HG03469 (cell line): Measurements from ENCODE around the gene SMAD4.
"Not testable (repeated sequence)": the region's sequence is repeated elsewhere in the genome, so short reads cannot be mapped to it uniquely, and the experiment has no call there.

Source experiments
- ATAC-seq: cut with Tn5 transposase; IDR thresholded peaks from one replicate; pipeline ENCODE4 v1.9.1; 2021; ENCODE audit warnings: mild to moderate bottlenecking, moderate library complexity, moderate number of reproducible peaks; ENCODE audit not compliant: unreplicated experiment

SMAD4 gene

DNA sequence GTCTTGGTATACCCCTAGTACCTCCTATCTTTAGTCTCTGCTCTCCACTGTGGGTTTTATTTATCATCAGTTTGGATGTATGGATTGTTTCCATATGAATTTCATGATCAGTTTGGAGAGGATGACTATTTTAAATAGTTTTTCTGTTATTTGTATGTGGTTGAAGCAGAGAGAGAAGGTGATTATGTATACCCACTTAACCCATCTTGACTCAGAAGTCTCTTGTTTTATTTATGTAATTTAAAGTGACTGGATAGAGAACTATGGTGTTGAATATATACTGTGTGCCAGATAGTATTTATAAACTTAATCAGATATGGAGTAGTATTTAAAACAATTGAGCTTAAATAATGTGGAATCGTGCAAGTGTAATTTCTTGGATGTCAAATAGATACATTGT lies 39.9 kb downstream of the SMAD4 start:
- ATAC-seq: no peak

DNA sequence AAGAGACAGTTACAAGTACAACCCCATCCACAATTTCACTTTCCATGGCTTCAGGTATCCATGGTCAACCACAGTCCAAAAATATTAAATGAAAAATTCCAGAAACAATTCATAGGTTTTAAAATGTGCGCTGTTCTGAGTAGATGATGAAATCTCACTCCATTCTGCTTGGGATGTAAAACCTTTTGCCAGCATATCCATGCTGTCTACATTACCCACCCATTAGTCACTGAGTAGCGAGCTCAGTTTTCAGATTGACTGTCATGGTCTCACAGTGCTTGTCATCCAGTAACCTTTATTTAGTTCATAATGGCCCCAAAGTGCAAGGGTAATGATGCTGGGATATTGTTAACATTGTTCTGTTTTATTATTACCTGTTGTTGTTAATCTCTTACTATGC lies 40.5 kb downstream of the SMAD4 start:
- no peak for ATAC-seq

DNA sequence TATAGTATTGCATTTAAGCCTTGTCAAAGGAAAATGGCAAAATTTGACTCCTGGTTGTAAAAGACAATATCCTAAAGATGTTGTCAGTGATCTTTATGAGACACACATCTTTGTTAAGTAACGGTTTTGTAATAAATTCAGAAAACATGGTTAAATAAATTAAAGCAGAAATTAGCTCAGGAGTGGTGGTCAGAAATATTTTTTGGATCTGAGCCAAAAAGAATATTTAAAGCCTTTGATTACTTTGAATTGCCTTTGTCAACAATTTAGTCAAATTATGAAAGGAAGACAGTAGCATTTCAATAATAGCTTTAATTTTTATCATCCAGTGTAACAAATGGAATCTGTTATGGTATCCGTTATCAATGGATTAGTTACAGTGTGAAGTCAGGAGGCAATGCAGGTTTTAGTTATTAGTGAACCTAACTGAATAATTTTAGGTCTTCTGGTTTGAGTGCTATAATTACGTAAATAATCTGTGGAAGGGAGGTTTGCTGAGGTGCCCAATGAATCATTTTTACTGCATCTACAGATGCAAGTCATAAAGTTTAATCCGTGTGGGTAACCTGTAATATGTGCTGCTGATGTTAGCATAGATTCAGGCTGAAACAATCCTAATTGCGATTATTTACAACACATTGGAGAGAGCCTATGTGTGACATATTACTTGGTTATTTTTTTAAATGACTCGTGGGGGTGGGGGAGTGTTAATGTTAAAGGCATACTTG lies 42.7 kb downstream of the SMAD4 start:
- no peak for ATAC-seq

DNA sequence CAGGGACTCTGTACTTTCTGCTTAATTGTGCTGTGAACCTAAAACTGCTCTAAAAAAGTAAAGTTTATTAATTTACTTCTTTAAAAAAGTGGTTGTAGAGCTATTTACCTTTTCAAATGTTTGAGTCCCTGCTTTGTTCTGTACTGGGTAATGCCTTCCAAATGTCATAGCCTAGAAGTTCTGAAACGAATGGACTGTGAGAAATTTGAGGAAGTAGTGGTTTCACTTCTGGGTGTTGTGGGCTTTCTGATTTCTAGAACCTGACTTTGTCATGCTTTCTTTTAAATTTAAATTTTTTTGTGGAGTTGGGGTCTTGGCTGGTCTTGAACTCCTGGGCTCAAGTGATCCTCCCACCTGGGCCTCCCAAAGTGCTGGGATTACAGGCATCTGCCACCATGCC lies 44.6 kb downstream of the SMAD4 start:
- ATAC-seq: peak; percentile 72

DNA sequence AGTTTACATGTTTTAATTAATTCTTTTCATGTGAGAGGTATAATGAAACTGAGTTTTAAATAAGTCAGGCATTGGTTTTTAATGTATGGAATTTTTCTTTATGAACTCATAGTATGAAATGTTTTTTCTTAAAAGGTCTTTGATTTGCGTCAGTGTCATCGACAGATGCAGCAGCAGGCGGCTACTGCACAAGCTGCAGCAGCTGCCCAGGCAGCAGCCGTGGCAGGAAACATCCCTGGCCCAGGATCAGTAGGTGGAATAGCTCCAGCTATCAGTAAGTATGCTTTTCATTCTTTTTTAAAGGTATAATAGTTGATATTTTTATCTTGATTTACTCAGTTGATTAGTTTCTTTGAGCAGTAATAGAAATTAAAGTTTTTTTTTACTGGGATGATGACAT lies 46.5 kb downstream of the SMAD4 start:
- no peak for ATAC-seq

DNA sequence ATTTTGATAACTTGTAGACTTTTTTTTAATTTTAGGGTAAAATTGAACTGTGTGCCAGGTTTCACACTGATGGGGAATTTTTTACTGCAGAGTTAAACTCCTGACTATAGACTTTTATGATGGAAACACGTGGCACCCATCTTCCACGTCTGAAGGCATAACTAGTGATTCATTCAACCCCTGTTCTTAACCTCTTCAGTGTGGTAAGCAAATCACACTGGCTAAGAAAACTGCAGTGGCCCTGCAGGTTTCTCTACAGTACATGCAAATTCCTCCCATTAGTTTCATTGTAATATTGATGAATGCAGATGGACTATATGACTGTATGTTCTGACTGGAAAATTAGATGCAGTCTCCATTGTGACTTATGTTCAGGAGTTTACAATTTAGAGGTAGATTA lies 47.2 kb downstream of the SMAD4 start:
- ATAC-seq: peak; percentile 82

DNA sequence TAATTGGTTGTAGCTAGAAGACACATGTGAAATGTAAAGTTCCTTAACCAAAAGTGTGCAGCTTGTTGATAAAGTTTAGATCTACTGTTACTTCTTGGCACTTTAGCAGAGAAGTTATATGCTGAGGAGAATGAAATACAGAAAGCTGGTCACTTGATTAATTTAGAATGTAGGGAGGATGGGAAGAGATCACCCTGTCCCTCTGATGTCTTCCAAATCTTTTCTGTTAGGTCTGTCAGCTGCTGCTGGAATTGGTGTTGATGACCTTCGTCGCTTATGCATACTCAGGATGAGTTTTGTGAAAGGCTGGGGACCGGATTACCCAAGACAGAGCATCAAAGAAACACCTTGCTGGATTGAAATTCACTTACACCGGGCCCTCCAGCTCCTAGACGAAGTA lies 48.0 kb downstream of the SMAD4 start:
- ATAC-seq: no peak

DNA sequence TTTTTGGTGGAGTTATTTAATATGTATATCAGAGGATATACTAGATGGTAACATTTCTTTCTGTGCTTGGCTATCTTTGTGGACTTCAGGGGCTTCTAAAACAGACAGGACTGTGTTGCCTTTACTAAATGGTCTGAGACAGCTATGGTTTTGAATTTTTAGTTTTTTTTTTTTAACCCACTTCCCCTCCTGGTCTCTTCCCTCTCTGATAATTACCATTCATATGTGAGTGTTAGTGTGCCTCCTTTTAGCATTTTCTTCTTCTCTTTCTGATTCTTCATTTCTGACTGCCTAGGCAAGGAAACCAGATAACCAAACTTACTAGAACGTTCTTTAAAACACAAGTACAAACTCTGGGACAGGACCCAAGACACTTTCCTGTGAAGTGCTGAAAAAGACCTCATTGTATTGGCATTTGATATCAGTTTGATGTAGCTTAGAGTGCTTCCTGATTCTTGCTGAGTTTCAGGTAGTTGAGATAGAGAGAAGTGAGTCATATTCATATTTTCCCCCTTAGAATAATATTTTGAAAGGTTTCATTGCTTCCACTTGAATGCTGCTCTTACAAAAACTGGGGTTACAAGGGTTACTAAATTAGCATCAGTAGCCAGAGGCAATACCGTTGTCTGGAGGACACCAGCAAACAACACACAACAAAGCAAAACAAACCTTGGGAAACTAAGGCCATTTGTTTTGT lies 52.7 kb downstream of the SMAD4 start:
- peak; percentile 62 for ATAC-seq

DNA sequence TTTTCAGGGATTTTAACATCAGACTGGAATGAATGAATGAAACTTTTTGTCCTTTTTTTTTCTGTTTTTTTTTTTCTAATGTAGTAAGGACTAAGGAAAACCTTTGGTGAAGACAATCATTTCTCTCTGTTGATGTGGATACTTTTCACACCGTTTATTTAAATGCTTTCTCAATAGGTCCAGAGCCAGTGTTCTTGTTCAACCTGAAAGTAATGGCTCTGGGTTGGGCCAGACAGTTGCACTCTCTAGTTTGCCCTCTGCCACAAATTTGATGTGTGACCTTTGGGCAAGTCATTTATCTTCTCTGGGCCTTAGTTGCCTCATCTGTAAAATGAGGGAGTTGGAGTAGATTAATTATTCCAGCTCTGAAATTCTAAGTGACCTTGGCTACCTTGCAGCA lies 53.4 kb downstream of the SMAD4 start:
- ATAC-seq: no peak

DNA sequence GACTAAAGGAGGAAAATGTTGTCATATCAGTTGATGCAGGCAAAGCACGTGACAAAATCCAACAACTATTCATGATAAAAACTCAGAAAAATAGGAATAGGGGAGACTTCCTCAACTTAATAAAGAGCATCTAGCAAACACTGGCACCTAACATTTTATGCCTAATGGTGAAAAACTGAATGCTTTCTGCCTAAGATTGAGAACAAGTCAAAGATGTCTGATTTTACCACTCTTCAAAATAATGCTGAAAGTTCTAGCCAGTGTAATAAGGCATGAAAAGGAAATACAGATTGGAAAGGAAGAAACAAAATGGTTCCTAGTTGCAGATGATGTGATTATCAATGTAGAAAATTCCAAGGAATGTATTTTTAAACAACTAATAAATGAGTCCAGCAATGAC lies 58.4 kb downstream of the SMAD4 start:
- no peak for ATAC-seq

DNA sequence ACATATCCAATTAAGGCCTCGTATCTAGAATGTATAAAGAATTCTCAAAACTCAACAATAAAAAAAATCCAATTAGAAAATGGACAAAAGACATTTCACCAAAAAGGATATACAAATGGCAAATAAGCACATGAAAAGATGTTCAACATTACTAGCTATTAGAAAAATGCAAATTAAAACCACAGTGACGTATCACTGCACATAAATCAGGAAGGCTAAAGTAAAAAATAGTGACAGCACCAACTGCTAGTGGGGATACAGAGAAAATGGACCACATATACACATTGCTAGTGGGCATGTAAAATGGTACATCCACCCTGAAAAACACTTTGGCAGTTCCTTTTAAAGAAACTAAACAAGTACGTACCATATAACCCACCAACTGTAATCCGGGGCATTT lies 59.7 kb downstream of the SMAD4 start:
- no peak for ATAC-seq

DNA sequence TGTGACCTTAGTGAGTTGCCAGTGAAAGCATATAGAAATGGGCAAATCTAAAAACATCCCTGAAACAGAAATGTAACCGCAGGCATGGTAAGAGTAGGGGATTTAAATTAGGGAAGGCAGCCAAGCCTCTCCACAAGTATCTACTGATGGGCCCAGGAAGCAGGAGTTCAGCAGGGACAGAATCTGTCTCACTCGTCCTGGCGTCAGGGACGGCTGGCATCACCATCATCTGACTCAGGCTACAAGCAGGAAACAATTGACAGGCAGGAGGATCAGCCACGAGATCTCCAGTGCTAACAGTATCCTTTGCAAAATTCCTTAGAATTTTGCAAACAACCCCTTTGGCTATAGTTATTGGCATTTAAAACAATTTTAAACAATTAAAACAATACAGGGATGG lies 61.3 kb downstream of the SMAD4 start:
- ATAC-seq: no peak

DNA sequence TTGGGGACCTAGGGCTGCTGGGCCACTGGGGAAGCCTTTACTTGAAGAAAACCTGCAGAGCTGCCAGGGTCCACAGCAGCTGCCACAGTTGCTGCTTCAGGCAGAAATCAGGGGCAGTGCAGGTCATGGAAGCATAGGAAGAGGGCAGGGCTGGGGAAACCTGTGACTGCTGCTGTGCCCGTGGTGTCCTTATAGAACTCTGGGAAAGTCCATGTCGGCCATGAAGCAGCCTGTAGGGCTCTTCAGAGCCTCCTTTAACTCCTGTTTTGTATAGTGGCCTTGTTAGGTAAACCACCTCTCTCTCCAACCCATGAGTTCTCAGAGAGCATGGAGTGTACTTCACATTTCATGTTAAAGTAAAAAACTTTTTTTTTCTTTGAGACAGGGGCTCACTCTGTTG lies 62.1 kb downstream of the SMAD4 start:
- ATAC-seq: no peak

DNA sequence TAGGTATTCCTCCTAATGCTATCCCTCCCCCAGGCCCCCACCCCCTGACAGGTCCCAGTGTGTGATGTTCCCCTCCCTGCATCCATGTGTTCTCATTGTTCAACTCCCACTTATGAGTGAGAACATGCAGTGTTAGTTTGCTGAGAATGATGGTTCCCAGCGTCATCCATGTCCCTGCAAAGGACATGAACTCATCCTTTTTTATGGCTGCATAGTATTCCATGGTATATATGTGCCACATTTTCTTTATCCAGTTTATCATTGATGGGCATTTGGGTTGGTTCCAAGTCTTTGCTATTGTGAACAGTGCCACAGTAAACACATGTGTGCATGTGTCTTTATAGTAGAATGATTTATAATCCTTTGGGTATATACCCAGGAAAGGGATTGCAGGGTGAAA lies 63.0 kb downstream of the SMAD4 start:
- not testable (repeated sequence) for ATAC-seq

DNA sequence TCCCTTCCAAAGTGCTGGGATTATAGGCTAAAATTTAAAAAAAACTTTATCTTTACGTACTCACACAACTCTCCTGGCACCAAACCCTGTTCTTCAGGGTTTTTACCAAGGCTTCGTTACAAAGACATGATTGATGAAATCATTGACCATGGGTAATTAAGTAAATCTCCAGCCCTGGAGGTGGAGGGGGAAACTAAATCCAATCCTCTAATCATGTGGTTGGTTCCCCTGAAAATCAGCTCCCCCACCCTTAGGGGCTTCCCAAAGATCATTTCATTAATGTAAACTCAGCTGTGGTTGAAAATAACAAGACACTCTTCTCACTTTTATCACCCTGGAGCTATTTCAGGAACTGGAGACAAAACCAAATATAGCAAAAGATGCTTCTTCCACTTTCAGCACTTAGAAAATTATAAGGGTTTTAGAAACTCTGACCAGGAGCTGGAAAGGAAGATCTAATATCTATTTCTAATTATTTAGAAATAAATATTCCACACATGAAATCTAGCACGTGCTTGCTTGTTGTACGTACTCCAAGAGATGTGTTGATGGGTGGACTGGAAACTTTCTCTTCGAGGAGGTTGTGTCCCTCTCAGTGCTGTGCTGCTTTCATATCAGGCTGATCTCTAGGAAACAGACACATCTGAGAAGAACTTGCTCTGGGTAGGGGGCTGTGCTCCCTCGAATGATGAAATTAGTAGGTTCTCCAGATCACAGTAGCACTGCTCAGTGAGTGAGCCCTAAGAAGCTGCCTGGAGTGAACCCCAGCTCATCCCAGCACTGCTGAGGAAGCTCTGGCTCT lies 67.2 kb downstream of the SMAD4 start:
- no peak for ATAC-seq

DNA sequence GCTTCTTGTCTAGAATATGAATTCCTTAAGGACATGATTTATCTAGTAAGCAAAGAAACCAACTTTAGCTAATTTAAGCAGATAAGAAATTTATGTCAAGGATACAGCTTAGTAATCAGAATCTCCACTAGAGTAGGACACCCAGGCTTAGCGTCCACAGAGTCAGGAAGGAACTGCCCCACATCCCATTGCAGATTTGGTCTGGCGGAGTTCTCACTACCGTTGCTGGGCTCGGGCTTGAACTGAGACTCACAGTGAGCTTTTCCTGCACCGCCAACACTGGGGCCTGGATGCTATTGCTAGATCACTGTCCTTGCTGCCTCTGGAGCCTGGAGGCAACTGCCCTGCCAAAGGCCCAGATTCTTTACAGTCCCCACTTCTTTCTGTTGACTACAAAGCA lies 68.1 kb downstream of the SMAD4 start:
- ATAC-seq: no peak

DNA sequence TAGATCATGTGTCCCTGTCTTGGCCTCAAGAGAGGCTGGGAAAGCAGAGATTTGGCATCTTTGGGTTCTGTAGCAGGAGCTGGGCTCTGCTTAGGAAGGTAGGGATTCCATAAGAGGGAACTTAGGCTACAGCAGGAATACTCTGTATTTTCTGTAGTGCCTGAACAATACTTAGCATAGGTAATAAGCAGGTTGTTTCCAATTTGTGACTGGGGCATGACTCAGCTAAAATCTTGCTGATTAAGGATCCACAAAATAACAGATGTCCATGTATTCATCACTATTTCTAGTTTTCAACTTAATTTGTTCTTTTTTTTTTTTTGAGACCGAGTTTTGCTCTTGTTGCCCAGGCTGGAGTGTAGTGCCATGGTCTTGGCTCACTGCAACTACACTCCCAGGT lies 68.5 kb downstream of the SMAD4 start:
- no peak for ATAC-seq

DNA sequence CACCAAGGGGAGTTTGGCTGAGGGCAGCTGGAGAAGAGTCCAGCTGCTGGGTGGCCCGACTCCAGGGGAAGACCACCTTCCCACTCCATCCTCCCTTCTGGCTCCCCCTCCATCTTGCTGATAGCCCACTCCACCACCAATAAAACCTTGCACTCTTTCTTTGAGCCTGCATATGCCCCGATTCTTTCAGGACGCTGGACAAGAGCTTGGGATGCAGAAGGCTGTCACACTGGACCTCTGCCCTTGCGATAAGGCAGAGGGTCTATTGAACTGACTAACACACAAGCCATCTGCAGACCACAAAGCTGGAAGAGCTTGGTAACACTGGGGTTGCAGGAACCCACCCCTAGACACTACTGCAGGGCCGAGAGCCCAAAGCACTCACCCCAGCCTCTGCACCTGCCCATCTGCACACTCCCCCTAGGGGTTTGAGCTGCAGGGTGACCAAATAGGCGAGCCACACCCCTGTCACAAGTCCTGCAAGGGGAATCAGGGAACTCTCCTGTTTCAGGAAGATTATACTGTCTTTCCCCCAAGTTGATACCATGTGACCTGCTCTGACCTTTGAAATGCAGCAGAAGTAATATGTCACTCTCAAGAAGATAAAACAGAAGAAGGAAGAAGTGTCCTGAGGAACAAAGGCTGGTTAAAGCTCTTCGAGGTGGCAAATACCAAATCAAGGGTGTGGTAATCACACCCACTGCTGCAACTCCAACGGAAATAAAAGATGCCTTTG lies 70.5 kb downstream of the SMAD4 start:
- ATAC-seq: no peak

DNA sequence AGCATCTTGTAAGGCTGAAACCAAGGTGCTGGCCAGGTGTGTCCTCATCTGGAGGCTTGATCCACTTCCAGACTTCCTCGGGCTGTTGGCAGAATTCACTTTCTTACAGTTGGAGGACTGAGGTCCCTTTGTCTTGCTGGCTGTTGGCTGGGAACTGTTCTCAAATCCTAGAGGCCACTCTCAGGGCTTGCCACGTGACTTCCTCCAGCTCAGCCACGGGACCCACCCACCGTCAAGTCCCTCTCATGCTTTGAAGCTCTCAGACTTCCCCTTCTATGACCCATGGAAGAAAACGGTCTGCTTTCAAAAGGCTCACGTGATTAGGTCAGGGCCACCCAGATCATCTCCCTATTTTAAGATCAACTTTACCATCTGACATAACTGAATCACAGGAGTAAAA lies 77.1 kb downstream of the SMAD4 start:
- no peak for ATAC-seq

DNA sequence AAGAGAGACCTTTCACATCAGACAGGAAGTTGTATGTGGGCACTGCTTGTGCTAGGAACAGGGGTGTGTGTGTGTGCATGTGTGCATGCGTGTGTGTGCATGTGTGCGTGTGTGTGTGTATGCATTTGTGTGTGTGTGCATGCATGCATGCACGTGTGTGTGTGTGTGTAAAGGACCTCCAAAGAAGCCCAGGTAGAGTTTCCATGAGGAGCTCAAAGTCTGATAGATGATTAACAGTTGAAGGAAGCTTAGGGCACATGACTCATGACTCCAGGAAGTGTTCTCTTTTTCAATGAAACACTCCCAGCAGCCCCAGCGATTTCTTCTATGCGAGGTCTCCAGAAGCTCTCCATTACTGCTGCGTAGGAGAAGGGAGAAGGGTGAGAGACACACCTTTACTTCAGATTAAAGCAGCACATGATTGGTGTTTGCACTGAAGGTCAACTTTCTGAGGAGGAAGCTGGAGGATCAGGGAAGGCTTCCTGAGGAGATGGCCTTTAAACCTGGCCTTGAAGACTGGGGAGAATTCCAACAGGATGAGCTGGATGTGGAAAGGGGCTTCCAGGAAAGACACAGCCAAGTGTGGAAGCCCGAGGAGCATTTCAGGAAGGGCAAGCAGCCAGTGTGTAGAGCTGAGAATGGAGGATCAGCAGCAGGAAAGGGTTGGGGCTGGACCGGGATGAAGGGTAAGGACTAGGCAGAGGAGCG lies 77.7 kb downstream of the SMAD4 start:
- ATAC-seq: no peak

DNA sequence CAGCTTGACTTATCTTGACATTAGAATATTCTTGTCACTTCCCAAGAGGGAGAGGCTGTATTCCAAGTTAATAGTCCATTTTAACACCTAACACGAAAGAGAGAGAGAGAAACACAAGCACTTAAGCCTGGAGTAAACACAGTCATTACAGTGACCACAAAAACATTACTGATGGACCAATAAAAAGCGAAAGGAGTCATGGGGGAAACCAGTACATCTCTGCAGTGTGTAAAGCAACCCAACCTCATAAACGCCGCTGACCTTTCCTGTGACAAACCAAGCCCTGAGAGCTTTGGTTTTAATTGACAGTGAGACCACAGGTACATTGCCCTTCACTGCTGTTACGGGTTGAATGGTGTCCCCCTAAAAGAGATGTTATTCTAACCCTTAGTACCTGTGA lies 78.3 kb downstream of the SMAD4 start:
- no peak for ATAC-seq
